Measurements from ENCODE around the gene SKIC8. TPM values are rescaled to one million over a fixed set of nuclear protein-coding genes. Genes with fewer than 3 reads are reported as not detected.

Gene SKIC8
- total RNA-seq, 4 donors from 2014 or later: 38.7 to 59.6 (median 56.9) TPM

- no peak for DNase-seq
- no peak overlapping the region for H3K4me3 ChIP-seq
- intact Hi-C loops (cut with DNase I): no loop called here
- H3K27me3 ChIP-seq: peaks cover 0 to 31% (median 0%) of the 10 kb centered on the region in 4 donors
- no peaks in the 10 kb centered on the region for H3K9me3 ChIP-seq
- peaks cover 7 to 27% (median 10%) of the 10 kb centered on the region in 3 donors for H3K4me1 ChIP-seq
- TF ChIP-seq CTCF (IDR thresholded peaks at IDR 0.05): no peak
- no peak for TF ChIP-seq POLR2A (IDR thresholded peaks at IDR 0.05)
- no peaks in the 10 kb centered on the region for H3K36me3 ChIP-seq
- no peak overlapping the region for H3K27ac ChIP-seq
Measured at GRCh38 chr15:78301326-78301725, 1.9 kb upstream of the SKIC8 start.

GRCh38 chr15:78292219-78292618, 7.2 kb downstream of the SKIC8 start:
- TF ChIP-seq POLR2A (IDR thresholded peaks at IDR 0.05): no peak
- TF ChIP-seq CTCF (IDR thresholded peaks at IDR 0.05): no peak
- no peaks in the 10 kb centered on the region for H3K27me3 ChIP-seq
- H3K4me1 ChIP-seq: peaks cover 0 to 19% (median 0%) of the 10 kb centered on the region in 3 donors
- H3K36me3 ChIP-seq: peaks cover 0 to 70% (median 0%) of the 10 kb centered on the region in 3 donors
- no peaks in the 10 kb centered on the region for H3K9me3 ChIP-seq
- intact Hi-C loops (cut with DNase I): no loop called here
- peak overlapping the region in 3 of 4 donors; percentile 25 to 53 (median 39) for H3K27ac ChIP-seq
- no peak for DNase-seq
- H3K4me3 ChIP-seq: no peak overlapping the region
- 100% methylated on average over 1 of the region's 1 CpG for WGBS, 2 donors

GRCh38 chr15:78291698-78292097, 7.7 kb downstream of the SKIC8 start:
- Histone ChIP-seq H3K27ac (peak overlapping the region in 3 of 4 donors; percentile 25 to 53 (median 52)), H3K4me3 (no peak overlapping the region), H3K9me3 (no peaks in the 10 kb centered on the region), H3K4me1 (peaks cover 0 to 19% (median 0%) of the 10 kb centered on the region in 3 donors), H3K36me3 (peaks cover 0 to 76% (median 0%) of the 10 kb centered on the region in 3 donors), H3K27me3 (no peaks in the 10 kb centered on the region)
- no peak for TF ChIP-seq CTCF (IDR thresholded peaks at IDR 0.05)
- no peak for TF ChIP-seq POLR2A (IDR thresholded peaks at IDR 0.05)
- intact Hi-C loops (cut with DNase I): no loop called here
- DNase-seq: no peak
- WGBS, 2 donors: 100% methylated on average over 2 of the region's 2 CpGs

GRCh38 chr15:78291052-78291451, 8.4 kb downstream of the SKIC8 start:
- no peak for DNase-seq
- 58 to 73% methylated on average over 2 of the region's 2 CpGs for WGBS, 2 donors
- H3K4me3 ChIP-seq: no peak overlapping the region
- no peaks in the 10 kb centered on the region for H3K9me3 ChIP-seq
- H3K4me1 ChIP-seq: peaks cover 0 to 19% (median 0%) of the 10 kb centered on the region in 3 donors
- intact Hi-C loops (cut with DNase I): no loop called here
- no peaks in the 10 kb centered on the region for H3K27me3 ChIP-seq
- TF ChIP-seq POLR2A (IDR thresholded peaks at IDR 0.05) (no peak), CTCF (IDR thresholded peaks at IDR 0.05) (no peak)
- peak overlapping the region in 2 of 4 donors; percentile 52 to 53 for H3K27ac ChIP-seq
- peaks cover 0 to 82% (median 0%) of the 10 kb centered on the region in 3 donors for H3K36me3 ChIP-seq

- H3K36me3 ChIP-seq: peaks cover 0 to 90% (median 3%) of the 10 kb centered on the region in 3 donors
- 61 to 63% methylated on average over 3 of the region's 3 CpGs for WGBS, 2 donors
- peak overlapping the region in 3 of 4 donors; percentile 23 to 53 (median 52) for H3K27ac ChIP-seq
- no peak for DNase-seq
- peaks cover 0 to 19% (median 0%) of the 10 kb centered on the region in 3 donors for H3K4me1 ChIP-seq
- no peak overlapping the region for H3K4me3 ChIP-seq
- no peaks in the 10 kb centered on the region for H3K27me3 ChIP-seq
- no peak for TF ChIP-seq CTCF (IDR thresholded peaks at IDR 0.05)
- no peak for TF ChIP-seq POLR2A (IDR thresholded peaks at IDR 0.05)
- H3K9me3 ChIP-seq: no peaks in the 10 kb centered on the region
- intact Hi-C loops (cut with DNase I): no loop called here
Measured at GRCh38 chr15:78290222-78290621, 9.2 kb downstream of the SKIC8 start.
